GM21526 (cell line): ENCODE data around the gene TMEM240.

Experiments
- ATAC-seq: cut with Tn5 transposase; IDR thresholded peaks from one replicate; pipeline ENCODE4 v1.9.1; 2021; ENCODE audit warnings: moderate library complexity; ENCODE audit not compliant: unreplicated experiment, low FRiP score

The TMEM240 gene

GRCh38 chr1:1540090-1540817, at the start of gene TMEM240:
Gene TMEM240, minus strand, starts transcription at chr1:1540624. Its CDS starts 278 bp downstream, at chr1:1540346.
- ATAC-seq, result no peak

GRCh38 chr1:1583347-1584010, 43.1 kb upstream of the TMEM240 start:
- ATAC-seq, result no peak

GRCh38 chr1:1582585-1583346, 42.3 kb upstream of the TMEM240 start:
- ATAC-seq, result no peak

GRCh38 chr1:1578371-1578940, 38.0 kb upstream of the TMEM240 start:
- no peak for ATAC-seq

GRCh38 chr1:1577367-1578011, 37.1 kb upstream of the TMEM240 start:
- ATAC-seq, result no peak

GRCh38 chr1:1574721-1575537, 34.5 kb upstream of the TMEM240 start, which contains the start of gene SSU72:
Gene SSU72, minus strand, starts transcription at chr1:1574863. Its CDS starts 306 bp downstream, at chr1:1574557.
- ATAC-seq, result peak; percentile 75

GRCh38 chr1:1573843-1574720, 33.7 kb upstream of the TMEM240 start:
- peak; percentile 53 for ATAC-seq

GRCh38 chr1:1569341-1569740, 28.9 kb upstream of the TMEM240 start:
- no peak for ATAC-seq

- ATAC-seq, result no peak
Measured at GRCh38 chr1:1567891-1568291, 27.5 kb upstream of the TMEM240 start.

- no peak for ATAC-seq
Measured at GRCh38 chr1:1567152-1567875, 26.9 kb upstream of the TMEM240 start.

- ATAC-seq, result no peak
Measured at GRCh38 chr1:1565340-1565739, 24.9 kb upstream of the TMEM240 start.

- no peak for ATAC-seq
Measured at GRCh38 chr1:1564268-1564667, 23.8 kb upstream of the TMEM240 start.

GRCh38 chr1:1563688-1564087, 23.3 kb upstream of the TMEM240 start:
- ATAC-seq, result no peak

- ATAC-seq, result no peak
Measured at GRCh38 chr1:1562556-1563195, 22.3 kb upstream of the TMEM240 start.

GRCh38 chr1:1561801-1562470, 21.5 kb upstream of the TMEM240 start:
- ATAC-seq, result no peak

GRCh38 chr1:1560178-1560577, 19.8 kb upstream of the TMEM240 start:
- no peak for ATAC-seq

GRCh38 chr1:1559066-1559465, 18.6 kb upstream of the TMEM240 start:
- ATAC-seq, result no peak
